GM23248 (cell line): ENCODE data around the gene CX3CL1. TPM values are rescaled to one million over a fixed set of nuclear protein-coding genes. Genes with fewer than 3 reads are reported as not detected.
"Not testable (repeated sequence)": the region's sequence is repeated elsewhere in the genome, so short reads cannot be mapped to it uniquely, and the experiment has no call there.

ENCODE experiments used
- DNase-seq: peaks from one replicate; pipeline ENCODE4 v3.0.0-alpha.2; 2015
- H2AFZ ChIP-seq: fragments of 200-600 bp; sonication (generic); 2 replicates; pipeline ENCODE4 v1.6.1; 2016; ENCODE audit warnings: antibody characterized with exemption
- H3F3A ChIP-seq: fragments of 200-600 bp; sonication (generic); 2 replicates; pipeline ENCODE4 v1.6.1; 2016; ENCODE audit warnings: mild to moderate bottlenecking, antibody characterized with exemption, mixed run types; ENCODE audit not compliant: insufficient read depth
- H3K27ac ChIP-seq: fragments of 200-600 bp; sonication (generic); 2 replicates; pipeline ENCODE4 v1.5.1; 2016; ENCODE audit warnings: mild to moderate bottlenecking
- H3K27me3 ChIP-seq: fragments of 200-600 bp; sonication (generic); replicated peaks from 2 replicates; pipeline ENCODE4 v1.6.1; 2016; ENCODE audit warnings: mild to moderate bottlenecking; ENCODE audit not compliant: insufficient read depth
- H3K36me3 ChIP-seq: fragments of 200-600 bp; sonication (generic); 2 replicates; pipeline ENCODE4 v1.6.1; 2016; ENCODE audit warnings: low read depth, mild to moderate bottlenecking
- H3K4me1 ChIP-seq: fragments of 200-600 bp; sonication (generic); 2 replicates; pipeline ENCODE4 v1.6.1; 2016; ENCODE audit warnings: mild to moderate bottlenecking; ENCODE audit not compliant: insufficient read depth
- H3K4me2 ChIP-seq: fragments of 200-600 bp; sonication (generic); one replicate; pipeline ENCODE4 v1.6.1; 2016; ENCODE audit warnings: mild to moderate bottlenecking; ENCODE audit not compliant: unreplicated experiment
- H3K4me3 ChIP-seq: fragments of 200-600 bp; sonication (generic); 2 replicates; pipeline ENCODE4 v1.5.1; 2016; ENCODE audit warnings: mild to moderate bottlenecking
- H3K79me2 ChIP-seq: fragments of 200-600 bp; sonication (generic); 2 replicates; pipeline ENCODE4 v1.6.1; 2016; ENCODE audit warnings: mild to moderate bottlenecking; ENCODE audit not compliant: insufficient read depth
- H3K9ac ChIP-seq: fragments of 200-600 bp; sonication (generic); 2 replicates; pipeline ENCODE4 v1.6.1; 2016; ENCODE audit warnings: mild to moderate bottlenecking
- H3K9me2 ChIP-seq: fragments of 200-600 bp; sonication (generic); 2 replicates; pipeline ENCODE4 v1.6.1; 2016; ENCODE audit warnings: mixed run types, mild to moderate bottlenecking, moderate library complexity; ENCODE audit not compliant: insufficient read depth
- H3K9me3 ChIP-seq: fragments of 200-600 bp; sonication (generic); one replicate; pipeline ENCODE4 v1.6.1; 2017; ENCODE audit warnings: low read depth
- H4K20me1 ChIP-seq: fragments of 200-600 bp; sonication (generic); 2 replicates; pipeline ENCODE4 v1.6.0; 2016; ENCODE audit not compliant: insufficient read depth
- EZH2 ChIP-seq: fragments of 200-600 bp; sonication (generic); IDR thresholded peaks from 2 replicates; pipeline ENCODE4 v1.6.1; 2018; ENCODE audit warnings: antibody characterized with exemption, mild to moderate bottlenecking; ENCODE audit not compliant: insufficient read depth, poor library complexity, severe bottlenecking
- EZH2phosphoT487 ChIP-seq: fragments of 200-600 bp; sonication (generic); IDR thresholded peaks from 2 replicates; pipeline ENCODE4 v1.6.1; 2018; ENCODE audit warnings: antibody characterized with exemption, moderate library complexity, mild to moderate bottlenecking, low read depth; ENCODE audit not compliant: insufficient read depth
- WGBS, 2 experiments: methylation state at CpG; one replicate each; pipeline ENCODE4 v1.1.6; 2015 to 2017; ENCODE audit warnings: low lambda C conversion rate in 2 of 2, low coverage in 1 of 2; ENCODE audit errors: missing lambda C conversion rate in 2 of 2; 5-methylcytosine and 5-hydroxymethylcytosine counted together
- in situ Hi-C: fragments of 300-500 bp; cut with MboI; formaldehyde crosslinking; loops from 2 replicates; pipeline ENCODE4 v1.15.0; 2020
- polyA plus RNA-seq: library from polyadenylated mRNA; unstranded; fragments of >200 nt; fragmentation: Nextera tagmentation; extraction: Ambion mirVana; gene quantifications from 2 replicates; pipeline ENCODE4 v1.2.1, GENCODE V29; 2016
- total RNA-seq: library from RNA; depleted of rRNA; stranded (reverse); fragments of >200 nt; shearing (Covaris generic); gene quantifications from 2 replicates; pipeline ENCODE4 v1.2.3, GENCODE V29; 2014

The CX3CL1 gene
- total and polyA plus RNA-seq, 2 experiments from 2014 or later, result not detected

- Histone ChIP-seq H3K9me3 (no peaks in the 10 kb centered on the region), H3K4me2 (peak overlapping the region; percentile 29), H3K27me3 (peaks cover 49% of the 10 kb centered on the region), H3K4me1 (peaks cover 20% of the 10 kb centered on the region), H3K79me2 (no peaks in the 10 kb centered on the region), H3K4me3 (no peak overlapping the region), H3K9me2 (no peaks in the 10 kb centered on the region), H3K27ac (peak overlapping the region; percentile 59), H4K20me1 (no peaks in the 10 kb centered on the region), H3K9ac (no peak overlapping the region), H3K36me3 (no peaks in the 10 kb centered on the region), H2AFZ (no peak overlapping the region), H3F3A (peaks cover 23% of the 10 kb centered on the region)
- in situ Hi-C loops, result no loop called here
- WGBS, 2 experiments, result 10 to 12% methylated on average over 8 of the region's 8 CpGs
- DNase-seq, result peak; percentile 94
- no peak for TF ChIP-seq EZH2
- TF ChIP-seq EZH2phosphoT487, result peak; percentile 90
Measured at GRCh38 chr16:57341441-57342303, 30.6 kb upstream of the CX3CL1 start.

- H3K9me3 ChIP-seq, H3K79me2 ChIP-seq, H3K4me3 ChIP-seq, H3K27ac ChIP-seq, H3K9me2 ChIP-seq, DNase-seq, H2AFZ ChIP-seq, H3K36me3 ChIP-seq, H3K4me2 ChIP-seq, H3K9ac ChIP-seq, in situ Hi-C loops, H4K20me1 ChIP-seq: not testable (repeated sequence)
- peaks cover 20% of the 10 kb centered on the region for H3K4me1 ChIP-seq
- 96 to 98% methylated on average over 7 to 9 of the region's 9 CpGs for WGBS, 2 experiments
- H3K27me3 ChIP-seq, result peaks cover 54% of the 10 kb centered on the region
- H3F3A ChIP-seq, result peaks cover 23% of the 10 kb centered on the region
Measured at GRCh38 chr16:57342606-57343005, 29.7 kb upstream of the CX3CL1 start.

- TF ChIP-seq EZH2 (no peak), EZH2phosphoT487 (no peak)
- Histone ChIP-seq H3K27ac (no peak overlapping the region), H3K4me2 (no peak overlapping the region), H3K79me2 (no peaks in the 10 kb centered on the region), H3K9me3 (no peaks in the 10 kb centered on the region), H3K9me2 (no peaks in the 10 kb centered on the region), H3K4me1 (peaks cover 20% of the 10 kb centered on the region), H3K4me3 (no peak overlapping the region), H4K20me1 (no peaks in the 10 kb centered on the region), H3K27me3 (peaks cover 54% of the 10 kb centered on the region), H3K36me3 (no peaks in the 10 kb centered on the region), H3K9ac (no peak overlapping the region), H2AFZ (no peak overlapping the region), H3F3A (peaks cover 23% of the 10 kb centered on the region)
- no peak for DNase-seq
- 93 to 94% methylated on average over 7 of the region's 7 CpGs for WGBS, 2 experiments
- in situ Hi-C loops, result no loop called here
Measured at GRCh38 chr16:57343221-57343620, 29.1 kb upstream of the CX3CL1 start.

- H3K36me3 ChIP-seq, H2AFZ ChIP-seq, H3K9ac ChIP-seq, H3K79me2 ChIP-seq, H3K27ac ChIP-seq, H3K4me3 ChIP-seq, H3K4me2 ChIP-seq, H3K9me2 ChIP-seq, H4K20me1 ChIP-seq, DNase-seq, H3K9me3 ChIP-seq, in situ Hi-C loops: not testable (repeated sequence)
- Histone ChIP-seq H3F3A (peaks cover 23% of the 10 kb centered on the region), H3K27me3 (peaks cover 54% of the 10 kb centered on the region), H3K4me1 (peaks cover 19% of the 10 kb centered on the region)
- 94% methylated on average over 5 of the region's 5 CpGs for WGBS, 2 experiments
Measured at GRCh38 chr16:57344094-57344493, 28.2 kb upstream of the CX3CL1 start.
